ENCODE results near the gene KDM8. TPM values are rescaled to one million over a fixed set of nuclear protein-coding genes. Genes with fewer than 3 reads are reported as not detected.

KDM8 gene
- total RNA-seq, 4 donors from 2014 or later, result 0.56 to 4.4 (median 2.5) TPM

DNA sequence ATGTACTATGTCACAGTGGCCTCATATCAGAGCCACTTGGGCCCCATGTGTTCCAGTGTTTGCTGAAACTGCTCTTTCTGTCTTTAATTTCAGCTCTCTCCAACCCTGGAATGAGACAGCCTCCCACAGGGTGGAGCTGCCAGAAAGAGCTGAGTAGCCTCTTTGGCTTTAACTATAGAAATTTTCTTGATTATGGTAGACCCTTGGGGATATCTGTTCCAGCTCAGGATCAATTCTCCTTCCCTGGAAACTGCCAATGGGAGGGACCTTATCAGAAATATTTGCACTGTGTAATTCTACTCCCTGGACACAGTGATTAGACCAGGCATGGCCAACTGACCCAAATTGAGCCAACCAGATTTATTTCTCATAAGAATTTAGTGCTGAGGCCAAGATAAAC is 39.0 kb upstream of the KDM8 start:
- Histone ChIP-seq H3K27me3 (no peaks in the 10 kb centered on the region), H3K9me3 (peaks cover 0 to 20% (median 0%) of the 10 kb centered on the region in 3 donors), H3K4me1 (no peaks in the 10 kb centered on the region), H3K4me3 (no peak overlapping the region), H3K27ac (no peak overlapping the region), H3K36me3 (no peaks in the 10 kb centered on the region)
- intact Hi-C loops (cut with DNase I), result no loop called here
- DNase-seq, result no peak
- no peak for TF ChIP-seq POLR2A (IDR thresholded peaks at IDR 0.05)
- TF ChIP-seq, protein P1, sequence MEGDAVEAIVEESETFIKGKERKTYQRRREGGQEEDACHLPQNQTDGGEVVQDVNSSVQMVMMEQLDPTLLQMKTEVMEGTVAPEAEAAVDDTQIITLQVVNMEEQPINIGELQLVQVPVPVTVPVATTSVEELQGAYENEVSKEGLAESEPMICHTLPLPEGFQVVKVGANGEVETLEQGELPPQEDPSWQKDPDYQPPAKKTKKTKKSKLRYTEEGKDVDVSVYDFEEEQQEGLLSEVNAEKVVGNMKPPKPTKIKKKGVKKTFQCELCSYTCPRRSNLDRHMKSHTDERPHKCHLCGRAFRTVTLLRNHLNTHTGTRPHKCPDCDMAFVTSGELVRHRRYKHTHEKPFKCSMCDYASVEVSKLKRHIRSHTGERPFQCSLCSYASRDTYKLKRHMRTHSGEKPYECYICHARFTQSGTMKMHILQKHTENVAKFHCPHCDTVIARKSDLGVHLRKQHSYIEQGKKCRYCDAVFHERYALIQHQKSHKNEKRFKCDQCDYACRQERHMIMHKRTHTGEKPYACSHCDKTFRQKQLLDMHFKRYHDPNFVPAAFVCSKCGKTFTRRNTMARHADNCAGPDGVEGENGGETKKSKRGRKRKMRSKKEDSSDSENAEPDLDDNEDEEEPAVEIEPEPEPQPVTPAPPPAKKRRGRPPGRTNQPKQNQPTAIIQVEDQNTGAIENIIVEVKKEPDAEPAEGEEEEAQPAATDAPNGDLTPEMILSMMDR (IDR thresholded peaks at IDR 0.05), result no peak

DNA sequence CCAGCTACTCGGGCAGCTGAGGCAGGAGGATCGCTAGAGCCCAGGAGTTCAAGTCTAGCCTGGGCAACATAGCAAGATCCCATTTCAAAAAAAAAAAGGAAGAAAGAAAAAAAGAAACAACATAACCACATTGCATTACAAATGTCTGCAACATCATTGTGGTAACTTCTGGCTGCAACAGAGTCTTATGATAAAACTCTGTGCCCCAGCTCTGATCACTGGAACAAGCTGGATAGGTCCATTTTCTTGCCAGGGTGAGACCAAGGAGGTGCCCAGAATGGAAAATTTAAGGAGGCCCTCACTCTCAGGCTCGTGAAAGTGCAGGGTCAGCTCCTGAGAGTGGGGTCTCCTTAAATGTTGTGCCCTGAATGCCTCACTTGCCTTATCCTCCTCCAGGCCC is 37.8 kb upstream of the KDM8 start:
- Histone ChIP-seq H3K9me3 (peaks cover 0 to 20% (median 0%) of the 10 kb centered on the region in 3 donors), H3K27ac (no peak overlapping the region), H3K4me1 (no peaks in the 10 kb centered on the region), H3K4me3 (no peak overlapping the region), H3K27me3 (no peaks in the 10 kb centered on the region), H3K36me3 (no peaks in the 10 kb centered on the region)
- WGBS, 2 donors, result 55 to 92% methylated on average over 3 of the region's 3 CpGs
- DNase-seq, result no peak
- TF ChIP-seq POLR2A (IDR thresholded peaks at IDR 0.05), result no peak
- TF ChIP-seq, protein P1 (IDR thresholded peaks at IDR 0.05), result no peak
- intact Hi-C loops (cut with DNase I), result no loop called here

DNA sequence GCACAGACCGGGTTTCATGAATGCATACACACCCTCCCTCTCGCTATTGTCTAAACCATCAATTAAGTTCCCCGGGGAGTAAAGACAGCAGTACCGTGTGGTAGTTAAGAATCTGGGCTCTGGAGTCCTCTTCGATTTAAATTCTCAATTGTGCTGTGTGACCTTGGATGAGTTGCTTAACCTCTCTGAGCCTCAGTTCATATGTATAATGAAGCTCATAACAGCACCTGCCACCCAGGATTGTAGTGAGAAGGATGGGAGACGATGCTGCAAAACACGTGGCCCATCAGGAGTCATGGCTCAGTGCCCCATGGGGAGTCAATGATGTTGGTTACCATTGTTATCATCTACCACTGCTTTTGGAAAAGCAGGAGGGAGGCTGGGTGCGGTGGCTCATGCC is 34.5 kb upstream of the KDM8 start:
- Histone ChIP-seq H3K36me3 (no peaks in the 10 kb centered on the region), H3K4me3 (no peak overlapping the region), H3K4me1 (no peaks in the 10 kb centered on the region), H3K27me3 (no peaks in the 10 kb centered on the region), H3K9me3 (peaks cover 0 to 12% (median 0%) of the 10 kb centered on the region in 3 donors), H3K27ac (no peak overlapping the region)
- 60 to 79% methylated on average over 7 to 8 of the region's 8 CpGs for WGBS, 2 donors
- DNase-seq, result no peak
- TF ChIP-seq POLR2A (IDR thresholded peaks at IDR 0.05), result no peak
- TF ChIP-seq, protein P1 (IDR thresholded peaks at IDR 0.05), result no peak
- intact Hi-C loops (cut with DNase I), result no loop called here

DNA sequence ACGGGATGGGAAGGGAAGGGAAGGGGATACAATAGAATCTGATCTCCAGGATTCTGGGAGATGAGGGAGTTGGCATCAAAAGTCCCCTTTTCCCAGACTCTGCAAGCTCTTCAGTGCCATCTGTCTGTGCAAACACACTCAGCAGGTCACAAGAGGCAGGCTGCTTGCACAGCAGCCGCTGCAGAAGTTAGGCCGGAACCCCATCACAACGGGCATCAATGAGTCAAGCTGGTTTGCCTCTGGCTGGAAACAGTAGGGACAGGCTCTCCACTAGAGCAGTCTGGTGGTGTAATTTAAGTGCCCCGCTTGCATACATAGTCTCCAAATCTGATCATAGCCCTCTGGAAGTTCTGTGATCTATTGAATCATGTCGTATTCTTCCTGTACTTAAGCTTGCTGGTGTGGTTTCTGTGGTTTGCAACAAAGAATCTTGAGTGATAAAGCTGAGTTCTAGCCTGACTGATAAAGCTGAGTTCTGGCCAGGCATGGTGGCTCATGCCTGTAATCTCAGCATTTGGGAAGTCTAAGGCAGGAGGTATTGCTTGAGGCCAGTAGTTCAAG is 33.7 kb upstream of the KDM8 start:
- no peaks in the 10 kb centered on the region for H3K27me3 ChIP-seq
- peaks cover 0 to 7% (median 0%) of the 10 kb centered on the region in 3 donors for H3K9me3 ChIP-seq
- H3K4me3 ChIP-seq, result no peak overlapping the region
- H3K4me1 ChIP-seq, result no peaks in the 10 kb centered on the region
- H3K36me3 ChIP-seq, result no peaks in the 10 kb centered on the region
- DNase-seq, result no peak
- TF ChIP-seq POLR2A (IDR thresholded peaks at IDR 0.05), result no peak
- TF ChIP-seq, protein P1 (IDR thresholded peaks at IDR 0.05), result no peak
- intact Hi-C loops (cut with DNase I), result no loop called here
- WGBS, 2 donors, result 27 to 42% methylated on average over 4 to 6 of the region's 6 CpGs
- H3K27ac ChIP-seq, result no peak overlapping the region

DNA sequence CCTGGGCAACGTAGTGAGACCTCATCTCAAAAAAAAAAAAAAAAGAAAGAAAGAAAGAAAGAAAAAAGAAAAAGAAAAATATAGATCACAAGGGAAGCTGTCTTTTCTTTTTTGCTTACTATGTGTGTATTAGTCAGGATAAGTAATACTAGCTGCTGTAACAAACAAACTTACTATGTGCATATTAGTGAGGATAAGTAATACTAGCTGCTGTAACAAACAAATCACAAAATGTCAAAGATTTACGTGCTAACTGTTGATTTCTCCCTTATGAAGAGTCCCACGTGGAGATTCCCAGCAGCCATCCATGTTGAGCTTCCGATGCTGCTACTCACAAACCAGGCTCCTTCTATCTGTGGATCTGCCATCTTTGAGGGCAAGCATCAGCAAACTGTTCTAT is 31.7 kb upstream of the KDM8 start:
- no peak for DNase-seq
- intact Hi-C loops (cut with DNase I), result no loop called here
- WGBS, 2 donors, result 66 to 69% methylated on average over 4 of the region's 4 CpGs
- Histone ChIP-seq H3K27me3 (no peaks in the 10 kb centered on the region), H3K4me3 (no peak overlapping the region), H3K9me3 (peaks cover 0 to 7% (median 0%) of the 10 kb centered on the region in 3 donors), H3K4me1 (no peaks in the 10 kb centered on the region), H3K27ac (no peak overlapping the region), H3K36me3 (no peaks in the 10 kb centered on the region)
- TF ChIP-seq POLR2A (IDR thresholded peaks at IDR 0.05), result no peak
- TF ChIP-seq, protein P1 (IDR thresholded peaks at IDR 0.05), result no peak
